SH-SY5Y (cell line): ENCODE data around the gene REC114.

Experiments
- GATA2 ChIP-seq: IDR thresholded peaks from 2 replicates; pipeline ENCODE4 v1.6.1; 2011; ENCODE audit warnings: mild to moderate bottlenecking, low read depth, low read length
- GATA3 ChIP-seq: IDR thresholded peaks from 2 replicates; pipeline ENCODE4 v1.6.1; 2011; ENCODE audit warnings: low read depth, mild to moderate bottlenecking, low read length, moderate library complexity

GRCh38 chr15:73515527-73515926 is 72.6 kb downstream of the REC114 start:
- TF ChIP-seq GATA3 (no peak), GATA2 (no peak)
